Hepatic stellate cell (primary cell): ENCODE data around the gene PGLYRP3.
"Not testable (repeated sequence)": the region's sequence is repeated elsewhere in the genome, so short reads cannot be mapped to it uniquely, and the experiment has no call there.

ENCODE experiments used
- DNase-seq: peaks from one replicate; pipeline ENCODE4 v3.0.0; 2011; ENCODE audit warnings: low spot score

Gene PGLYRP3

GRCh38 chr1:153348511-153349362, 36.0 kb upstream of the PGLYRP3 start, which contains the start of gene PGLYRP4:
Gene PGLYRP4 (minus strand): TSS chr1:153348841. CDS start chr1:153347932, 909 bp downstream.
- DNase-seq: no peak

GRCh38 chr1:153347856-153348255, 35.1 kb upstream of the PGLYRP3 start:
- no peak for DNase-seq

- not testable (repeated sequence) for DNase-seq
These were observed 34.3 kb upstream of the PGLYRP3 start for GRCh38 chr1:153347049-153347448.

DNA sequence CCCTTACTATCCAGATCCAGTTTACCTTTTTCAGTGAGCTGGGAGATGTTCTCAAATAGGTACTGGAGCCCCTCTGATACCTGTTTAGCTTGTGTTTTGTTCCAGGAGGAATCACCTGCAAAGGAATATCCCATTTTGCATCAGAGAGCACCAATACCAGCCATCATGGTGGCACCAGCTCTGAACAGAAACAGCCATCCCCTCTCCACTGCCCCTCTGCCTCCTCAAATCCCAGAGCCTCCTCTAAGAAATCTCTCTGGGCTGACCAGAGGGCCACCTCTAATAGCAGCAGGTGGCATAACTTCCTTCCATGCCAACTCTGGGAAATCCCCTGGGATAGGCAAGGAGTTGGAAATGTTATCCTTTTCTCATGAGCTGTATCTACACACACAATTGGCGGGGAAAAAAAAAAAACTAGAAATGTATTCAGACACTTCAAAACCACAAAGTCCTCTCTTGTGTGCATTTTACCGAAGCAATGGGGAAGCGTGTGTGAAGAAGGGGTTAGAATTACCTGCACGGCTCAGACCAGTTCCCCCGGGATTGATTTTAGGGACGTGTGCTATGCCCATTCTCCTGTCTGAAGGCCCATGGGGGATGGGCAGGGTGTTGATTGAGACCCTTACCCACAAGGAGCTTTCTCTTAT, 33.4 kb upstream of the PGLYRP3 start:
- no peak for DNase-seq

DNA sequence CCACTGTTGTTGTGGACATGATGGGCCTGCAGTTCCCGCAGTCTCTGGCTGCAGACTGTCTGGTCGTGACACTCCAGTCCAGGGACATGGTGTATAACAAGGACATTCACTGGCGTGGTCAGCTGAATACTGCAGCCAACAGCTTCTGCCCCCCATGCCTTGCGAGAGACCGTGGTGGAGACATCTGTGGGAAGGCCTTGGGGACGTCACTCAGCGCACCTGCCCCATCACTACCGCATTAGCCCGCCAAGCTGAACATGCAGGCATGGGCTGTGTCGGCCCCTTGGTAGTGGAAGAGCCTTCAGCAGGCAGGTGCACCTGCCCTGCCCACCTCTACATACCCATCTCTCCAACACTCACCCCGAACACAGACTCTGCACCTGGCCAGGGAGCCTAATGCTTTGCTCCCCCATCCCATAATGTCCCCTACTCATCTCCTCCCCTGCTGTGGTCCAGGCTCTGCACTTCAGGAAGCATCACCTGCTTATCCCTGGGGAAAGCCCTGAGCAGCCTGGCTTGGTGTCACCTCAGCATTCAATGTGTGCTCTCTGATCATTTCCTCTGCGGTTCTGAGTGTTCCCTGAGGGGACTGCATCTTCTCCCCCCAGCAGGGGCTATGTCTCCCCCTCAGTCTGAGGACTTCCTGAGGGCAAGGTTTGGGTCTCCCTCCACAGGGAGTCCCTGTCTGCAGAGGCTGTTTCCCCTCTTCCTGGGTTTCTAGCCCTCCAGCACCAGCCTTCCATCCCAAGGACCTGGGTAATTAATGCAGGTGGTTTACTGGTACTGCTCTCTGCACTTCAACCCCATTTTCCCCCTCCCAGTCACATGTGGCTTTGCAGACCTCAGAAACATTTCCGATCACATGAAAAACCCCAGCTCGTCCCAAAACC, 32.7 kb upstream of the PGLYRP3 start:
- no peak for DNase-seq

DNA sequence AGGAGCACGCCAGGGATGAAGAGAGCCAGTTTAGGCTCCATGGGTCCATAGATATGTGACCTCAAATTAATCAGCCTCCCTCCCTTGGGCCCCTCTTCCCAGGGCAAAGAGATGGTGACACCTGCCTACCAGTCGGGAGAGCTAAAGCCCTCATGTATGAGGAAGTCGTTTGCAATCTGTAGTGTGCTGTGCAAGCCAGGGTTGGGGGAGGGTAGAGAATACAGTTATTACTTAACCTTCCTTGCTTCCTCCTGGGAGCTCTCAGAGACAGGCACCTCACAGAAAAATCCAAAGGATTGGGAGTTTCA, 31.9 kb upstream of the PGLYRP3 start:
- no peak for DNase-seq

GRCh38 chr1:153343811-153344717, 31.3 kb upstream of the PGLYRP3 start:
- DNase-seq: no peak

GRCh38 chr1:153343040-153343681, 30.4 kb upstream of the PGLYRP3 start:
- DNase-seq: no peak

- DNase-seq: no peak
These were observed 29.4 kb upstream of the PGLYRP3 start for GRCh38 chr1:153342178-153342577.

DNA sequence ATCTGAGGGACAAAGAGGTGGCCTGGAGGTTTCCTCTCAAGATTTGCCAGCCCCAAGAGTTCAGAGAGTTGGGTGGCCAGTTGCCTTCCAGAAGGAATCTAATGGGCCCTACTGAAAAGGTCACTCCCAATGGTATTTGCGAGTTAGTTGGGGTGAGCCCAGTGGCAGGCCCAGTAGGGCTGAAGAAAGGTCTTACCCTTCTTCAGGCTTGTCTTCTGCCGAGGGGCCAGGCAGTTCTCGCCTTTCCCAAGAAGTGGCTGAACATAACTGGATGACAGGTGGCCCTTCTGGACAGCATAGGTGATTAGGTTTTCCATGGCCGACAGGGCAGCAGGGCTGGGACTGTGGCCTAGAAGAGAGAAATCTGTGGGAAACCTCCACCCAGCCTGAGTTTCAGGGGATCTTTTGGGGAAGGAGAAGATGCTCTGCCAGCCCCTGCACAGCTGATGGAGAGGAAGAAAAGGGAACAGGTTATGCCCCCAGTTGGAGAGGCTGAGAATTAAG, 28.7 kb upstream of the PGLYRP3 start:
- no peak for DNase-seq

DNA sequence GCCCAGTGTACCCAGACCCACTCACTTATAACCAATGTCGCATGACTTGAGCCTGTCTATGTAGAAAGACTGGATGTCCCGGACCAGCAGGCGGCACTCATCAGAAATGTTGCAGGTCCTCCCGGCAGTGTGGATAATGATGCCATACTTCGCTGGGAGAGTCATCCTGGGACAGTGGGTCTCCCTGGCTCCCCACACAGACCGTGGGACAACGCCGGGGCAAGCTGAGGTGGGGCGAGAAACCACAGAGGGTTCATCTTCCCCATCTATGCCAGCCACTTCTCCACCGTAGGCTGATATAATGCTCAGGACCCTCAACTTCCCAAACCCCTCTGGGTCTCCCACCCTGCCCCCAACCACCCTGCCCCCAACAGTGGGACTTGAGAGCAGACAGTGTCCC, 27.6 kb upstream of the PGLYRP3 start:
- no peak for DNase-seq

DNA sequence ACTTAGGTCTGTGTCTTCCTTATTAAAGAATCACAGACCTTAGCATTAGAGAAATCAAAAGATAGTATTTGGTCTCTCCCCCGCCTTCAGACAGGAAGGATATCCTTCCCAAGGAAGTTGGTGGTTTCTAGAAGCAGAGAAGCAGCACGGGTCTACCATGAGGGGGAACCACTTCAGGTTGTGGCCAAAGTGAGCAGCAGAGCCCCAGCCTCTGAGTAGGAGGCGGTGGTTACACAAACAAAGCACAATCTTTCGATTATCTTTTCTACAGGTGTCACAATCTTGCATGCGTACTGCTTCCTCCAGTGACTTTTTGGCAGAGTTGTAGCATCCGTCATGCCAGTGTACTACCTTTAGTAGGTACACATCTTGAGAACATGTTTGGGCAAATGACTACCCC, 27.1 kb upstream of the PGLYRP3 start:
- no peak for DNase-seq

DNA sequence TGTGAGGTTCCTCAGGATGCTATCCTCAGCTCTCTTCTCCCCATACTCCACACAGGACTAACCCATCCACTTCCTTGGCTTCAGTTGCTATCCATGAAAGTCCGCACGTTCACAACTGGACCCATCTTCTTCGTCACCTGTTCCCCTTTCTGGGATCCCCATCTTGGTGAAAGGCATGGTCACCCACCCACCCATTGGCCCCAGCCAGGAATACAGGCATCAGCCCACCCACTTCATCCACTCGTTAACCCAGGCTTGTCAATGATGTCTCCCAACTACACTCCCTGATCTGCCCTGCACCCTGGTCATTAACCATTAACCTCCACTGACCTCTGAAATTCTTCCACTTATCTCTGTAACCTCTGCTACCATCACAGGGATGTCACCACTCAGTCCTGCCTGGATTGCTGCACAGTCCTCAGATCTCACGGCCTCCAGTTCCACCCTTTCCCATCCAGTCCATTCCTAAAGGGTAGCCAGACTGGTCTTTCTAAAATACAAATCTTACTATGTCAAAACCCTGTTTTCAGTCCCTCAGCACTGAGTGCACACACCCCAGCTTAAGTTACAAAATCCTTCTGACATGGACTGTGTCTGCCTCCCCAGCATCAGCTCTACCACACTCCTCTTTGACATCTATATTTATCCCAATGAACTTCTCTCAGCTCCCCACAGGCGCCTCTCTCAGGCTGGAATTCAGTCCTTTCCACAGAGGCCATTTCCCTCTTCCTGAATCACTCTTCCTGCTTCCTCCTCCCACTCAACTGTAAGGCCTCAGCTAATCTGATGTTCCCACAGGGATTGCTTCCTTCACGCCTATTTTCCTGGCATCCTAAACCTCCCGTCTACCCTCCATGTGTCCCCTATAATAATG, 25.5 kb upstream of the PGLYRP3 start:
- no peak for DNase-seq

DNA sequence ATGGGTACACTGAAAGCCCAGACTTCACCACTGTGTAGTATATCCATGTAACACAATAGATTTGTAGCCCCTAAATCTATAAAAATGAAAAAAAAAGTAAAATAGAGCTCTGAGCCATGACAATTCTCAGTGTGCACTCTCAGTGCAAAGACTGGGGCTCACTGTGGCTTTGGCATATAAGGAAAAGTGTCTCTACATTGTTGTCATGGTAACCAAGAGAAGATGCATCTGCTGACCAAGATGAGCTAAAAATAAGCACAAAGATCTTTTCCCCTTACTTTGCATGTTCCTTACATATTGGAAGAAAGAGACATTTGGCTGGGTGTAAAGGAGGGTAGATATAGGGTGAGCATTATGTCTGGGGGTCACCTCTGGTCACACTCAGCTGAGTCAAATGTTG, 23.9 kb upstream of the PGLYRP3 start:
- no peak for DNase-seq

DNA sequence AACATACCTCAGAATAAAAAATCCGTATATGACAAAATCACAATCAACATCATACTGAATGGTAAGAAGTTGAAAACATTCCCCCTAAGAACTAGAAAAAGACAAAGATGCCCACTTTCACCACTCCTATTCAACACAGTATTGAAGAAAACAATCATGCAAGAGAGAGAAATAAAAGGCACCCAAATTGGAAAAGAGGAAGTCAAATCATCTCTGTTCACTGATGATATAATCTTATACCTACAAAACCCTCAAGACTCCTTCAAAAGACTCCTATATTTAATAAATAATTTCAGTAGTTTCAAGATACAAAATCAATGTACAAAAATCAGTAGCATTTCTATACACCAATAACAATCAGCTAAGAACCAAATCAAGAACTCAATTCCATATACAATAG, 21.1 kb upstream of the PGLYRP3 start:
- no peak for DNase-seq

DNA sequence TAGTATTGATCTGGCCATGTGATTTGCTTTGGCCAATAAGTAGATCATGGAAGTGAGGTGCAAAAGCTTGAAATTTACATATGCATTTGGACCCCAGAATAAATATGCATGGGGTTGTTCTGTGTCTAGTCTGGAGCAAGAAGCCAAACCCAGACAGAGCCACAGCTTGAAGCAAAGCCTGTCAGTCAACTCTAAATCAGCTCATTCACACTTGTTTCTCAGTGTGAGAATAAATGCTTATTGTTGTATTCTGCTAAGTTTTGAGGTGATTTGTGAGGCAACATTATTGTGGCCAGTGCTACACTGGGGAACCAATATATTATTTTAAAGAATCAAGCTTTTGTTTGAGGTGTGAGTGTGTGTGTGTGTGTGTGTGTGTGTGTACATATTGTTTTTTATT, 12.2 kb upstream of the PGLYRP3 start:
- no peak for DNase-seq

DNA sequence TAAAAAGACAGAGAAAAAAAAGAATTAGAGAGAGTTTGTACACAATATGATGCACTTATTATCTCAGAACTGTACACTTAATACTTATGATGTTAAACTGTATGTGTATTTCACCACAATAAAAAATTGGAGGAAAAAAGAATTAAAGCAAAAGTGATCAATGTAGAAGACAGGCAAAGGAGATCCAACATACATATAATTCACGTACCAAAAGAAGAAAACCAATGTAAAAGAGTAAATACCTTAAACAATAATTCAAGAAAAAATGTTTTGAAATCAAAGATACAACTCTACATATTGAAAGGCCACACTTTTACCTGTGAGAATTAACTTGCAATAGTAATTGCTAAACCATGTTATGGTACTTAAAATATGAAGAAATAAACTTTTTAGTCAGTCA, 9.8 kb upstream of the PGLYRP3 start:
- DNase-seq: no peak

- not testable (repeated sequence) for DNase-seq
These were observed 5.4 kb upstream of the PGLYRP3 start for GRCh38 chr1:153318145-153318544.

DNA sequence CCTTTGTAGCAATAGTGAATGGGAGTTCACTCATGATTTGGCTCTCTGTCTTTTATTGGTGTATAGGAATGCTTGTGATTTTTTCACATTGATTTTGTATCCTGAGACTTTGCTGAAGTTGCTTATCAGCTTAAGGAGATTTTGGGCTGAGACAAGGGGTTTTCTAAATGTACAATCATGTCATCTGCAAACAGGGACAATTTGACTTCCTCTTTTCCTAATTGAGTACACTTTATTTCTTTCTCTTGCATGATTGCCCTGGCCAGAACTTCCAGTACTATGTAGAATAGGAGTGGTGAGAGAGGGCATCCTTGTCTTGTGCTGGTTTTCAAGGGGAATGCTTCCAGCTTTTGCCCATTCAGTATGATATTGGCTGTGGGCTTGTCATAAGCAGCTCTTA, 3.3 kb upstream of the PGLYRP3 start:
- not testable (repeated sequence) for DNase-seq

DNA sequence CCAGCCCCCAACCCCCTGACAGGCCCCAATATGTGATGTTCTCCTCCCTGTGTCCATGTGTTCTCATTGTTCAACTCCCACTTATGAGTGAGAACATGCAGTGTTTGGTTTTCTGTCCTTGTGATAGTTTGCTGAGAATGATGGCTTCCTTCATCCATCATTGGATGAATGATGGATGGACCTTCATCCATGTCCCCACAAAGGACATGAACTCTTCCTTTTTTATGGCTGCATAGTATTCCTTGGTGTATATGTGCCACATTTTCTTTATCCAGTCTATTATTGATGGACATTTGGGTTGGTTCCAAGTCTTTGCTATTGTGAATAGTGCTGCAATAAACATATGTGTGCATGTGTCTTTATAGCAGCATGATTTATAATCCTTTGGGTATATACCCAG, 1.6 kb upstream of the PGLYRP3 start:
- not testable (repeated sequence) for DNase-seq
